Limb (tissue), 2 donors: ENCODE results near the gene SMG7.
A peak's percentile ranks its signal among the peaks of the same experiment; 100 is the strongest.

ENCODE experiments used
- DNase-seq, 2 donors: peaks; one replicate each; pipeline ENCODE4 v3.0.0-alpha.2; 2016; ENCODE audit errors: extremely low spot score in 2 of 2

SMG7 gene

DNA sequence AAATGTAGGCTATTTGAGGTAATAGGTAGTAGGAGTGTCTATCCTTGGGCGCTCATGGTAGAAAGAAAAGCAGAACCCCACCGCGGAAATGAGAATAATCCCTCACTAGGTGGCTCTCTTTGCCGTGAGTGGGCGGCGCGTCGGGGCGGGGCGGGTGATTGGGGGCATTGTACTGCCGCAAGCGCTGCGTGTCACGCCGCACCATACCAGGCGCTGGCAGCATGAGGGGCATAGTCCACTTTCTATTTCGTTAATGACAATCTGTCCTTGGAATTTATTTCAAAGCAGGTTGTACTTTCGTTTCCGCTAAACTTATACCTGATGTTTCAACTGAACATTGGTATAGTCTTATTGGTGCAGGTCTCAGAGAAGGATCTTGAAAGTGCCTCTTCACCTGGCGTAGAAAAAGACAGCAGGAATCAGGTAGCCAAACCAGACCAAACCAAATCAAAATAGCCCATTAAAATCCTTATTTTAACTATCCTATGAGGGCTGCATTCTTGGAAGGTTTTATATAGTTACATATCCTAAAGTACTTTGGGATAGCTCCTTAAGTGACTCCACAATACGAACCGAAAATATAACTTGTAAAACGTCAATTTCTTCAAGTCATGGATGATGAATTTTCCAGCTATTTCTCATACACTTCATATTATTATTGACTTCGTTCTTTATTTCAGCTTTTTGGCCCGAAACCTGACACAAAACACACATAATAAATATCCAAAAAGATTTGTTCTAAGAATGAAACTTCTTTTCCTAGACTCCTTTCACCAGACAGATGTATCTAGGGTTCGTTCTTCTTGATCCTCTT, 1.9 kb upstream of the SMG7 start:
- peak; percentile 75 to 86 for DNase-seq

GRCh38 chr1:183470961-183471742, 1.1 kb upstream of the SMG7 start:
- peak; percentile 72 to 88 for DNase-seq

GRCh38 chr1:183471743-183472487, 384 bp upstream of the SMG7 start:
- peak; percentile 98 to 100 for DNase-seq

DNA sequence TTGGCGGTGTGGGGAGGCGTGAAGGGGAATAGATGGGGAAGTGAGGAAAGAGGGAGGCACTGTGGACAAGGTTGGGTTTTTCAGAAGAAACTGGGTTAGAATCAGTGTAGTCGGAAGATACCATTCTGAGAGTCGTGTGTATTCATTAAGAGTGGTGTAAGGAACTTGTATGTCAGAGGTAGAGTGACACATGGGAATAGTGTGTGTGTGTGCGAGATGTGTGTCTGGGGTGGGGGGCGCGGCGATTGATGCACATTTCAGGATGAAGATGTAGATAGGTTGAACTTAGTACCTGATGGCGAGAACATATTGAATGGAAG, 878 bp downstream of the SMG7 start:
- DNase-seq: no peak

GRCh38 chr1:183476081-183476480, 3.8 kb downstream of the SMG7 start:
- DNase-seq: no peak

DNA sequence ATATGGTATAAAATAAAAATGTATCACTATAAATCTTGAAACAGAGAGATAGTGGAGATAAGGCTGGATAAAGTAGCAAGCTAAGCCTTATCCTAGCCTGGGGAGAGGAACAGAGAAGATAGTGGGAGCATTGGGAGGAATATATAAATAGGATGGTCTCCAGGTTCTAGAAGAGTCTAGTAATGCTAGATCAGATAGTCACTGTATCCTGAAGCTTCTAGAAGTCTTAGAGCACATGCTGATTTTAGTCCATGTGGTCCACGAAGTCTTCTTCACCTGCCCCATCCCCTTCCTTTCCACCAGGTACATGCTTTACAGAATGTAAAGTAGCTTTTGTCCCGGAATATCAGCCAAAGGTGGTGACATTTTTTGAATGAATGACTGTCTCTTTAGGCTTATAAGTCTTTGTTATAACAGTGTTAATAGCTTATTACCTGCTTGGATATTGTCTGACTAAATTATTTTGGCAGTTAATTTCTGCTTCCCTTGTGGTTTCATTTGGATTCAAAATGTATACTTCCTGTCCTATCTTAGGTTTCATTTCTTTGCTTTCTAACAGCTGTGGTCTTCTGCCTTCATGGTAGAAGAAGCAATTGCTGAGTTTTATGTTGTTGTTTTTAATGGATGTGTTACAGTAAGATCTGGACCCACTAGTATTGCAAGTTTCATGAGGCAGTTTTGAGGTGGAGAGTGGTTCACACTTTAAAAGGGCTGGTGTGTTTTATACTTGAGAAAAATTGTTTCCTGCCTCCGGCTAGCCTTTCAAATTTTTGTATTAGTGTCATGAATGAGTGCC, 5.9 kb downstream of the SMG7 start:
- DNase-seq: no peak

DNA sequence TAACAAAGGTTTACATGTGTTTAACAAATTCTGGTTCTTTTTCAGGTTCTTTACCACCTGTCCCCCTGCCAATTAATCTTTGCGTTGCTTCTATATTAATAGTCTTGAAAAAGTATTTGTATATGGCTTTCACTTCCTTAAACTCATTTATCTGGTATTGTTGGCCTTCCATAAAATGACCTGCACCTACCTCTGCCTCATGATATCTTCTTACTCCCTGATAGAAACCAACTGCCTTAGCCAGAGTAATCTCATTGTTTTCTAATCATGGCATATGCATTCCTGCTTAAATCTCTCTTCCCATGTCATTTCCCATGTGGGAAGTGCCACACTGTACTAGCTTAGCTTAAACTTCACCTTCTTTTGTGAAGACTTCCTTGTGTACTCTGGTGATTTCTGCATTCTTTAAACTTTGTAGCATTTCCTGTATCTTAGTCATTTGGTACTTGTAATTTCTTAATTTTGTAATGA, 8.7 kb downstream of the SMG7 start:
- no peak for DNase-seq

DNA sequence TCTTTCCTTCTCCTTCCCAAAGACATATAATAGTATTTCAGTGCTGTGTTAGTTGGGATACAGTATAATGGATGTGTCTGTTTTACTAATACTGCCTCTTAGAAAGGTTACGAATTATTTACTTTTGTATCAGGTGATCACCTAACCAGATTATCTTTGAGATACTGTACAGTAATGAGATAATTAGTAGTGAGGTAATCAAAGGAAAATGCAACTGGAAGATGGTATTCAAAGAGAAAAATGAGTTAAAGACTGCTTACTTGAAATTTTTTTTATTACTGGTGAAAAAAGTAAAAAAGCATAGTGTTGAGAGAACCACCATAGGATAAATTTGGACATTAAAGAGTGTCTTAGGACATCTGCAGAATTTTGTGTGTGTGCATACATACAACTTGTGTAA, 10.9 kb downstream of the SMG7 start:
- DNase-seq: no peak

DNA sequence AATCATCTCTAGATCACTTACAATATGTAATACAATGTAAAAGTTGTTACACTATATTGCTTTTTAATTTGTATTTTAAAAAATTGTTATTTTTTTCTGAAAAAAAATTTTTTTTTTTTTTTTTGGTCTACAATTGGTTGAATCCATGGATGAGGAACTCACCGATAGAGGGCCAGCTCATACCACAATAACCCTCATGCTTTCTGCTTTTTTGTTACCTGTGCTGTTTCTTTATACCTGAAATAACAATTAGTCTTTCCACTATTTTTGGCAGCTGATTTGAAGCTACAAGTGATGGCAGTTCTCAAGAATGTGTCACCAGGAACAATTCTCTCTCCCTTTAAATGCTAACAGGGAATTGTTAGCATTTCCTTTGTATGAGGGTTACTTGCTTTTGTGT, 12.0 kb downstream of the SMG7 start:
- DNase-seq: no peak

DNA sequence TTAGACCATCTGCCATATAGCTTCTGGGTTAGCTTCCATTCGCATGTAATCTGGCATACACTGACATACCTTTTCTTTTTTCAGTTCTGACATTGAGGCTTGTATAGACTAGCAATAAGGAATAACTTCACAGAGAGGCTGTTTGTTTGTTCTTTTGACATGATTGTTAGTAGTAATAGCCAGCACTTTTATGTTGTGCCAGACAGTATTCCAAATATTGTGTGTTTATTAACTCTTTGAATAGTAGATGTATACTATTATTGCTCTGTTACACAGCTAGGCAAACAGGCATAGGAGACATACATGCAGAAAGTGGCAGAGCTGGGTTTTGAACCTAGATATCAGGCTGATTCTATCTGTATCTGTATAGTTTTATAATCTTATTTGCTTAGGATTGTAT, 12.6 kb downstream of the SMG7 start:
- no peak for DNase-seq

GRCh38 chr1:183487674-183488442, 15.6 kb downstream of the SMG7 start:
- DNase-seq: no peak

GRCh38 chr1:183490932-183491331, 18.6 kb downstream of the SMG7 start:
- no peak for DNase-seq

- DNase-seq: no peak
These were observed 21.4 kb downstream of the SMG7 start for GRCh38 chr1:183493540-183494245.

GRCh38 chr1:183495420-183495819, 23.1 kb downstream of the SMG7 start:
- DNase-seq: no peak

- DNase-seq: no peak
These were observed 24.9 kb downstream of the SMG7 start for GRCh38 chr1:183497218-183497617.

DNA sequence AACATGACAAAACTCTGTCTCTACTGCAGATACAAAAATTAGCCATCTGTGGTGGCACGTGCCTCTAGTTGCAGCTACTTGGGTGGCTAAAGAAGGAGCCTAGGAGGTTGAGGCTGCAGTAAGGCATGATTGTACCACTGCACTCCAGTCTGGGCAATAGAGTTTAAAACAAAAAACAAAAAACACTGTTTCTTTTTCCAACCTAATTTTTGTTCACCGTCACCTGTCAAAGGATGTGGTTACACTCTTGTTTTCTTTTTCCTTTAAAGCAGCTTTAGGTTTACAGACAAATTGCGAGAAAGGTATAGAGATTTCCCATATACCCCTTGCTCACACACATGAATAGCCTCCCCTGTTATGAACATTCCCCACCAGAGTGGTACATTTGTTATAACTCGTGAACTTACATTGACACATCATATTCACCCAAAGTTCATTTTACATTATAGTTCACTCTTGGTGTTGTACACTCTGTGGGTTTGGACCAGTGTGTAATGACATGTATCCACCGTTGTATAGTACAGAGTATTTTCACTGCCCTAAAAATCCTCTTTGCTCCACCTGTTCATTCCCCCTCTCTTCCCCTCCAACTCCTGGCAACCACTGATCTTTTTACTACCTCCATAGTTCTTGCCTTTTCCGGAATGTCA, 26.2 kb downstream of the SMG7 start:
- no peak for DNase-seq

GRCh38 chr1:183505454-183506089, 33.3 kb downstream of the SMG7 start:
- DNase-seq: no peak

- DNase-seq: no peak
These were observed 34.3 kb downstream of the SMG7 start for GRCh38 chr1:183506561-183506960.

DNA sequence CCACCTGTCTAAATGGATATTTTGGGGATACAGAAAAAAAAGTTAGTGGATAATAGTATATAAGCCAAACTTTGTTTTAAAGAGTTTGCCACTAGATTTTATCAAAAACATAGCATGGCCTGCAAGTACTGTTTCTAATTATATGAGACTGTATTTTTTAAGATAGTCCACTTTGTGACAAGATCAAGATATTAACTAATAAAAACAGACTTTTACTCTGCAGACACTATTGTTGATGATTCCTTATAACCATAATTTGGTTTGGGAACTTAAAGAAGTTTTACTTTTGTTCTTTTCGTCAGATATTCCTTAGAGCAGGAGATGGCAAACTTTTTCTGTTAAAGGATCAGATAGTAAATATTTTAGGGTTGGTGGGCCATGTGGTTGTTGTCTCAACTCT, 36.4 kb downstream of the SMG7 start:
- DNase-seq: no peak
